Posterior vena cava (tissue), 2 donors: ENCODE measurements around the gene GALNT13. TPM values are rescaled to one million over a fixed set of nuclear protein-coding genes. Genes with fewer than 3 reads are reported as not detected.

Source experiments
- DNase-seq: peaks from one replicate; pipeline ENCODE4 v3.0.0-alpha.2; 2020; ENCODE audit warnings: low spot score
- intact Hi-C, 2 donors: fragments of 100-400 bp; cut with DNase I; formaldehyde crosslinking; loops; one replicate each; pipeline versions ENCODE4 v1.14.1 to v1.14.2; 2022 to 2023
- total RNA-seq, 2 donors: library from RNA; stranded (reverse); fragmentation: NEBNext Ultra II Directional; extraction: Animal tissue kit (Norgen Biotek cat#: 25700); gene quantifications; one replicate each; pipeline ENCODE4 v1.2.1, GENCODE V29; 2021
- donor health status: DM: yes; HTN: yes; CAD: no.
- donor health status: DM: yes; HTN: yes; CAD: no.

The GALNT13 gene
- total RNA-seq, 2 donors from 2014 or later = 6.0 to 6.2 TPM

- intact Hi-C loops = no loop called here
- DNase-seq = no peak
Observed at GRCh38 chr2:154195644-154196195, 324.0 kb downstream of the GALNT13 start.

GRCh38 chr2:154198866-154199265 lies 327.1 kb downstream of the GALNT13 start:
- intact Hi-C loops = no loop called here
- DNase-seq = no peak

- intact Hi-C loops = no loop called here
- no peak for DNase-seq
Observed at GRCh38 chr2:154203206-154203605, 331.5 kb downstream of the GALNT13 start.

- DNase-seq = no peak
- intact Hi-C loops = no loop called here
Observed at GRCh38 chr2:154203902-154204301, 332.2 kb downstream of the GALNT13 start.

- intact Hi-C loops = no loop called here
- DNase-seq = no peak
Observed at GRCh38 chr2:154207288-154208047, 335.7 kb downstream of the GALNT13 start.

GRCh38 chr2:154223726-154224125 lies 352.0 kb downstream of the GALNT13 start:
- intact Hi-C loops = no loop called here
- no peak for DNase-seq

GRCh38 chr2:154226931-154227330 lies 355.2 kb downstream of the GALNT13 start:
- no peak for DNase-seq
- intact Hi-C loops = no loop called here

GRCh38 chr2:154228566-154229280 lies 357.0 kb downstream of the GALNT13 start:
- intact Hi-C loops = no loop called here
- no peak for DNase-seq

GRCh38 chr2:154229966-154230365 lies 358.2 kb downstream of the GALNT13 start:
- DNase-seq = no peak
- intact Hi-C loops = no loop called here

- no peak for DNase-seq
Observed at GRCh38 chr2:154231021-154231420, 359.3 kb downstream of the GALNT13 start.

GRCh38 chr2:154233231-154233630 lies 361.5 kb downstream of the GALNT13 start:
- intact Hi-C loops = no loop called here
- no peak for DNase-seq

More at GRCh38 chr2:154231021-154231420, 359.3 kb downstream of the GALNT13 start:
- intact Hi-C loops = no loop called here

GRCh38 chr2:154238252-154238651 lies 366.5 kb downstream of the GALNT13 start:
- DNase-seq = no peak
- intact Hi-C loops = no loop called here

- DNase-seq = no peak
- intact Hi-C loops = no loop called here
Observed at GRCh38 chr2:154240316-154240715, 368.6 kb downstream of the GALNT13 start.

- intact Hi-C loops = no loop called here
- DNase-seq = peak; percentile 71
Observed at GRCh38 chr2:154240921-154241379, 369.2 kb downstream of the GALNT13 start.

- intact Hi-C loops = no loop called here
- no peak for DNase-seq
Observed at GRCh38 chr2:154242687-154243086, 371.0 kb downstream of the GALNT13 start.

GRCh38 chr2:154243685-154244084 lies 372.0 kb downstream of the GALNT13 start:
- intact Hi-C loops = no loop called here
- no peak for DNase-seq

GRCh38 chr2:154244932-154245331 lies 373.2 kb downstream of the GALNT13 start:
- peak; percentile 31 for DNase-seq
- intact Hi-C loops = no loop called here

- no peak for DNase-seq
- intact Hi-C loops = no loop called here
Observed at GRCh38 chr2:154247503-154247902, 375.8 kb downstream of the GALNT13 start.

- intact Hi-C loops = no loop called here
- DNase-seq = no peak
Observed at GRCh38 chr2:154256136-154256535, 384.4 kb downstream of the GALNT13 start.

- intact Hi-C loops = no loop called here
- DNase-seq = no peak
Observed at GRCh38 chr2:154259030-154259429, 387.3 kb downstream of the GALNT13 start.
